Measurements from ENCODE around the gene DPAGT1. TPM values are rescaled to one million over a fixed set of nuclear protein-coding genes. Genes with fewer than 3 reads are reported as not detected.

DPAGT1 gene
- total RNA-seq, 3 donors from 2014 or later (not counting 1 experiment from before 2014, with no cell fraction given), result 20.5 to 28.5 (median 24.4) TPM

DNA sequence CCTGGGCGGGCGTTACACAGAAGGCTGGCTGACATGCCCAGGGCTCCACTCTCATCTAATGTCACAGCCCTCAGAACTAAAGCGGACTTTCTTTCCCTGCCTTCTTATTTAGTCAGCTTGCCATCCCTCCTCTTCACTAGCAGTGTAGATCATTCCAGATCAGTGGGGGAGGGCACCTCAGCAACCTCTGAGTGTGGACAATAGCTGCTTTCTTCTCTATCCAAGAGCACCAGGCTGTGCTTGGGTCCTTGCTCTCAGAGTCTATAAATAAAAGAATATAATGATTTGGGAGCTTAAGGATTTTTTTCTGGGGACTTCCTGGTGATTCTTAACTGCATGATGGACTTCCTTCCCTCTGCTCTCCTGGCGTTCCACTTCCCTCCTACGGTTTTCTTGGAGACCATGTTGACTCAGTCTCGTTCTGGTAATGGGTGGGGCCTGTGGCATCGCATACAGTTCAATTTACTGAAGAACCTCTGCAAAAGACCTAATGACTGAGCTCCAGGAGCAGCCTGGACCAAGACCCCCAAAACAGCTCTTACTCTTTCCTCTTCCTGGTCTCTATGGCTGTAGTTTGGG, 19.9 kb downstream of the DPAGT1 start:
- H3K4me3 ChIP-seq (ENCODE audit: low read length), result no peak overlapping the region
- no peaks in the 10 kb centered on the region for H3K36me3 Mint-ChIP-seq
- H3K27me3 Mint-ChIP-seq (ENCODE audit: low read depth in 2 of 2), result no peaks in the 10 kb centered on the region
- no peak overlapping the region for H3K4me3 Mint-ChIP-seq
- peak overlapping the region; percentile 3 to 28 for H3K27ac Mint-ChIP-seq
- peaks cover 12 to 16% of the 10 kb centered on the region in 2 donors for H3K4me1 Mint-ChIP-seq
- no peak overlapping the region for H3K27ac ChIP-seq (ENCODE audit: low read length)
- 87% methylated on average over 7 of the region's 7 CpGs for WGBS (ENCODE audit: insufficient coverage)
- DNase-seq (no peak), ATAC-seq (no peak)
- H3K36me3 ChIP-seq (ENCODE audit: control insufficient read depth, insufficient read depth, low read length), result peaks cover 47% of the 10 kb centered on the region
- peaks cover 17% of the 10 kb centered on the region for H3K4me1 ChIP-seq (ENCODE audit: control insufficient read depth, insufficient read depth, low read length)
- TF ChIP-seq, protein P1, sequence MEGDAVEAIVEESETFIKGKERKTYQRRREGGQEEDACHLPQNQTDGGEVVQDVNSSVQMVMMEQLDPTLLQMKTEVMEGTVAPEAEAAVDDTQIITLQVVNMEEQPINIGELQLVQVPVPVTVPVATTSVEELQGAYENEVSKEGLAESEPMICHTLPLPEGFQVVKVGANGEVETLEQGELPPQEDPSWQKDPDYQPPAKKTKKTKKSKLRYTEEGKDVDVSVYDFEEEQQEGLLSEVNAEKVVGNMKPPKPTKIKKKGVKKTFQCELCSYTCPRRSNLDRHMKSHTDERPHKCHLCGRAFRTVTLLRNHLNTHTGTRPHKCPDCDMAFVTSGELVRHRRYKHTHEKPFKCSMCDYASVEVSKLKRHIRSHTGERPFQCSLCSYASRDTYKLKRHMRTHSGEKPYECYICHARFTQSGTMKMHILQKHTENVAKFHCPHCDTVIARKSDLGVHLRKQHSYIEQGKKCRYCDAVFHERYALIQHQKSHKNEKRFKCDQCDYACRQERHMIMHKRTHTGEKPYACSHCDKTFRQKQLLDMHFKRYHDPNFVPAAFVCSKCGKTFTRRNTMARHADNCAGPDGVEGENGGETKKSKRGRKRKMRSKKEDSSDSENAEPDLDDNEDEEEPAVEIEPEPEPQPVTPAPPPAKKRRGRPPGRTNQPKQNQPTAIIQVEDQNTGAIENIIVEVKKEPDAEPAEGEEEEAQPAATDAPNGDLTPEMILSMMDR (IDR thresholded peaks at IDR 0.05), result no peak
- H3K27me3 ChIP-seq (ENCODE audit: control insufficient read depth, insufficient read depth, low read length), result no peaks in the 10 kb centered on the region
- H3K9me3 Mint-ChIP-seq, result no peaks in the 10 kb centered on the region
- intact Hi-C loops (cut with micrococcal nuclease), result loop anchor here (5.0 kb wide), 1 partner anchor 41 kb away; the partner anchor contains the start of gene HINFP
- no peaks in the 10 kb centered on the region for H3K9me3 ChIP-seq (ENCODE audit: control insufficient read depth, insufficient read depth, low read length)

DNA sequence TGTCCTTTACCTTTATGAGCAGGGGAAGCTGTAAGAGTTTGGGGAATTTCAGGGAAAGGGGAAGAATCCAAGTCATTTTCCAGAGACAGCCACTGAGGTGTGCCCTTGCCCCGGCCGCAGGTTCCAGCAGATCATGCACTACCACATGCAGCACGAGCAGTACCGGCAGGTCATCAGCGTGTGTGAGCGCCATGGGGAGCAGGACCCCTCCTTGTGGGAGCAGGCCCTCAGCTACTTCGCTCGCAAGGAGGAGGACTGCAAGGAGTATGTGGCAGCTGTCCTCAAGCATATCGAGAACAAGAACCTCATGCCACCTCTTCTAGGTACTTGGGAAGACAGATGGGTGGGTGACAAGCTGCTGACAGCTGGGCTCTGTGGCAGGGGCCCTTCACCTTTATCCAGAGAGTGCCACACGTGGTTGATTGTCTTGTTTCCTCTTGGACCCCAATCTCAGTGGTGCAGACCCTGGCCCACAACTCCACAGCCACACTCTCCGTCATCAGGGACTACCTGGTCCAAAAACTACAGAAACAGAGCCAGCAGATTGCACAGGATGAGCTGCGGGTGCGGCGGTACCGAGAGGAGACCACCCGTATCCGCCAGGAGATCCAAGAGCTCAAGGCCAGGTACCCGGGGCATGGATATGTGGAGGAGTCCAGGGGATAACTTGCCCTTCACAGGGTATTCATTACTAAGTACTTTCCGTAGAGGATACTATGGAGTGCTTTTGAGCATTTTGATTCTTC, 22.8 kb downstream of the DPAGT1 start:
- H3K36me3 Mint-ChIP-seq, result no peaks in the 10 kb centered on the region
- Histone ChIP-seq H3K4me1 (ENCODE audit: control insufficient read depth, insufficient read depth, low read length) (no peaks in the 10 kb centered on the region), H3K36me3 (ENCODE audit: control insufficient read depth, insufficient read depth, low read length) (peaks cover 60% of the 10 kb centered on the region), H3K4me3 (ENCODE audit: low read length) (no peak overlapping the region), H3K27ac (ENCODE audit: low read length) (no peak overlapping the region), H3K9me3 (ENCODE audit: control insufficient read depth, insufficient read depth, low read length) (no peaks in the 10 kb centered on the region), H3K27me3 (ENCODE audit: control insufficient read depth, insufficient read depth, low read length) (no peaks in the 10 kb centered on the region)
- H3K27me3 Mint-ChIP-seq (ENCODE audit: low read depth in 2 of 2), result no peaks in the 10 kb centered on the region
- WGBS (ENCODE audit: insufficient coverage), result 96% methylated on average over 19 of the region's 19 CpGs
- no peak overlapping the region for H3K27ac Mint-ChIP-seq
- DNase-seq (no peak), ATAC-seq (no peak)
- H3K4me1 Mint-ChIP-seq, result no peaks in the 10 kb centered on the region
- no peaks in the 10 kb centered on the region for H3K9me3 Mint-ChIP-seq
- no peak overlapping the region for H3K4me3 Mint-ChIP-seq
- intact Hi-C loops (cut with micrococcal nuclease), result no loop called here
- TF ChIP-seq, protein P1 (IDR thresholded peaks at IDR 0.05), result no peak

DNA sequence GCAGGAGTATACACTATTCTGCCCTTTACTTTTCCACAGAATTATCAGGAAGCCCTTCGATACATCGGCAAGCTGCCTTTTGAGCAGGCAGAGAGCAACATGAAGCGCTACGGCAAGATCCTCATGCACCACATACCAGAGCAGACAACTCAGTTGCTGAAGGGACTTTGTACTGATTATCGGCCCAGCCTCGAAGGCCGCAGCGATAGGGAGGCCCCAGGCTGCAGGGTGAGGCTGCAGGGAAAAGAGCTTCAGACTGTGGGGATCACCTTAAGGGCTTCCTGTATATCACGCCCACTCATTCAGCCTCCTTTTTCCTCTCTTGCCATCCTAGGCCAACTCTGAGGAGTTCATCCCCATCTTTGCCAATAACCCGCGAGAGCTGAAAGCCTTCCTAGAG, 23.8 kb downstream of the DPAGT1 start:
- Histone ChIP-seq H3K4me3 (ENCODE audit: low read length) (no peak overlapping the region), H3K36me3 (ENCODE audit: control insufficient read depth, insufficient read depth, low read length) (peaks cover 70% of the 10 kb centered on the region), H3K9me3 (ENCODE audit: control insufficient read depth, insufficient read depth, low read length) (no peaks in the 10 kb centered on the region), H3K4me1 (ENCODE audit: control insufficient read depth, insufficient read depth, low read length) (no peaks in the 10 kb centered on the region), H3K27me3 (ENCODE audit: control insufficient read depth, insufficient read depth, low read length) (no peaks in the 10 kb centered on the region), H3K27ac (ENCODE audit: low read length) (no peak overlapping the region)
- no peaks in the 10 kb centered on the region for H3K27me3 Mint-ChIP-seq (ENCODE audit: low read depth in 2 of 2)
- H3K4me3 Mint-ChIP-seq, result no peak overlapping the region
- intact Hi-C loops (cut with micrococcal nuclease), result no loop called here
- DNase-seq (no peak), ATAC-seq (no peak)
- H3K36me3 Mint-ChIP-seq, result no peaks in the 10 kb centered on the region
- H3K9me3 Mint-ChIP-seq, result no peaks in the 10 kb centered on the region
- TF ChIP-seq, protein P1 (IDR thresholded peaks at IDR 0.05), result no peak
- peaks cover 0 to 3% of the 10 kb centered on the region in 2 donors for H3K4me1 Mint-ChIP-seq
- 96% methylated on average over 11 of the region's 11 CpGs for WGBS (ENCODE audit: insufficient coverage)
- H3K27ac Mint-ChIP-seq, result no peak overlapping the region

Data from natural killer cell (primary cell).